HEK293T (cell line): Measurements from ENCODE around the gene LMF1.

Experiments
- ARNT ChIP-seq: fragments of 450-650 bp; IDR thresholded peaks from 2 replicates; pipeline ENCODE4 v1.6.1; 2017; ENCODE audit warnings: mild to moderate bottlenecking
- BHLHE40 ChIP-seq: fragments of 450-650 bp; IDR thresholded peaks from 2 replicates; pipeline ENCODE4 v1.6.1; 2016; ENCODE audit warnings: mild to moderate bottlenecking, moderate library complexity, borderline replicate concordance
- ELF4 ChIP-seq: fragments of 450-650 bp; IDR thresholded peaks from 2 replicates; pipeline ENCODE4 v1.6.1; 2017; ENCODE audit warnings: antibody characterized with exemption
- FOXA1 ChIP-seq: fragments of 450-650 bp; IDR thresholded peaks from 2 replicates; pipeline ENCODE4 v1.6.1; 2016; ENCODE audit warnings: mild to moderate bottlenecking
- FOXK2 ChIP-seq: fragments of 450-650 bp; IDR thresholded peaks from 2 replicates; pipeline ENCODE4 v1.6.1; 2016; ENCODE audit warnings: mild to moderate bottlenecking
- FOXM1 ChIP-seq: fragments of 450-650 bp; IDR thresholded peaks from 2 replicates; pipeline ENCODE4 v1.6.1; 2017; ENCODE audit warnings: mild to moderate bottlenecking, borderline replicate concordance
- HDGF ChIP-seq: fragments of 450-650 bp; IDR thresholded peaks from 2 replicates; pipeline ENCODE4 v1.6.1; 2017; ENCODE audit warnings: antibody characterized with exemption, borderline replicate concordance
- LEF1 ChIP-seq: fragments of 450-650 bp; IDR thresholded peaks from 2 replicates; pipeline ENCODE4 v1.6.1; 2017; ENCODE audit warnings: mild to moderate bottlenecking, borderline replicate concordance
- NFRKB ChIP-seq: fragments of 450-650 bp; IDR thresholded peaks from 2 replicates; pipeline ENCODE4 v1.6.1; 2016; ENCODE audit warnings: mild to moderate bottlenecking, moderate library complexity
- SP1 ChIP-seq: fragments of 450-650 bp; IDR thresholded peaks from 2 replicates; pipeline ENCODE4 v1.6.1; 2017
- SUZ12 ChIP-seq: fragments of 450-650 bp; IDR thresholded peaks from 2 replicates; pipeline ENCODE4 v1.6.1; 2016; ENCODE audit warnings: mild to moderate bottlenecking
- TARDBP ChIP-seq: fragments of 450-650 bp; IDR thresholded peaks from 2 replicates; pipeline ENCODE4 v1.6.1; 2016
- ZNF384 ChIP-seq: fragments of 450-650 bp; IDR thresholded peaks from 2 replicates; pipeline ENCODE4 v1.6.1; 2016

DNA sequence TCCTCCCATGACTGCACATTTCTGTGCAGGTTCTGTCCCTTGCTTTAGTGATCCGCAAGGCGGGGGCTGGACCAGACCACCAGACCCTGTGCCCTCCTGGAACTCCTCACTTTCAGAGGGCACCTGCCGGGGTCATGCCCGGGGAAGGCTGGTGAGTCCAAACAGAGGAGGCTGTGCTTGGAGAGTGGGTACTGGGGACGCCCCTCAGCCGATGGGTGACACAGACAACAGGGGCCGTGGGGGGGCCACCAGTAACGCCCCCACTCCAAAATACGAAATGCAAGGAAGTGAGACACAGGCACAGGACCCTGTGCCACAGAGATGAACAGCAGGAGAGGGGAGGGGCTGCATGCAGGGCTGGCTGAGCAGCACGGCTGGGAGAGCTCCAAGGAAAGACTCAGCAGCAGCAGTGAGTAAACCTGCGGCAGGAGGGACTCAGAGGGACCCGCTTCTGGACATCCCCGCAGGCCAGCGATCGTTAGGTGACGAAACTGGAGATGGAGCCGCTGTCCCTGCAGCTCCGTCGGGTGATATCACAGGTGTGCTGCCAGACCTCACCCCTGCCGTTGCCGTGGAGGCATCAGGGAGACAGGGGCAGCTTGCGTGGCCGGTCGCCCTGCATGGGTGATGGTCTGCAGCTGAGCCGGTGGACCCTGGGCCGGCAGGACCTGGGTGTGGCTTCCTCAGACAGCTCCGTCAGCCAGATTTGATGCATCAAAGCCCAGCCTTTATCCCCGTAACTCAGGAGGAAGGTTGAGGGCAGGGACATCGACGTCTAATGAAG, 99.0 kb downstream of the LMF1 start:
- TF ChIP-seq NFRKB (no peak), TARDBP (no peak), FOXA1 (no peak), ELF4 (no peak), ARNT (no peak), FOXM1 (no peak), ZNF384 (no peak), FOXK2 (no peak), SP1 (no peak), BHLHE40 (no peak), SUZ12 (no peak), HDGF (no peak), LEF1 (no peak)
